ENCODE results near the gene MYH11.
A peak's percentile ranks its signal among the peaks of the same experiment; 100 is the strongest.

MYH11 gene

DNA sequence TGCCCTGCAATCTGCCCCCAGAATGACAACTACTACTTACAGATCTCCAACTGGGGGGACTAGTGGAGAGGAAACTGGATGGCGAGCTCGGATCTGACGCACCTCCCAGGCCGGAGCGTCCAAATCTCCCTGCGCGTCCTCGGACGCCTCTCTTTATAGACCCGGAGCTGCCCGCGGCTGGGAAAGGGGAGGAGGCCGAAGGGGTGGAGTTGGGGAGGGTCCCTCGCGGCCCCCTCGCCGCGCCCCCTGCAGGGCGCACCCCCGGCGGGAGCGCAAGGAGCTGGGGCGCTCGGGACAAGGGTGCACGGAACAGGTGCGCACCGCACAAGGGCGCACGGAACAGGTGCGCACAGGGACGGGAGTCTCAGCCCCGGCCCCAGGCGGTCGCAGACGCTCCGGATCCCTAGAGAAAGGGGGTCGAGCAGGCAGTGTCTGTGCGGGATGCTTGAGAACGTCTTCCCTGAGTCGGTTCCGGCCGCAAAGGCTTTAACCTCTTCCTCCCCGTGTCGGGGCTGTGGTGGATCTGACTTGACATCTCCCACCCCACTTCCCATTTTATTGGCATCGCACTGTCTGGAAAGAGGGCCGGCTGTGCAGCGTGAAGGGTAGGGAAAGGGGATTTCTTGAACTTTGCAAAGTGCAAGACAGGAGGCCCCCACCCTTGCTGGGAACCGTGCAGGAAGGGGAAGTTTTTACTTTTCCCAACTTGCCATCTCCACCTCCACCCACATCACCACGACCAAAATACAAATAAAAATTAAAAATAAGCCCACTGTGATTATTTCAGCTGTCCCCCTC is at the start of gene MYH11:
MYH11 (minus strand) TSS at position 128 of the 798 bp plus-strand sequence. CDS start 18,776 bp downstream, outside the sequence.
- no peak for DNase-seq

DNA sequence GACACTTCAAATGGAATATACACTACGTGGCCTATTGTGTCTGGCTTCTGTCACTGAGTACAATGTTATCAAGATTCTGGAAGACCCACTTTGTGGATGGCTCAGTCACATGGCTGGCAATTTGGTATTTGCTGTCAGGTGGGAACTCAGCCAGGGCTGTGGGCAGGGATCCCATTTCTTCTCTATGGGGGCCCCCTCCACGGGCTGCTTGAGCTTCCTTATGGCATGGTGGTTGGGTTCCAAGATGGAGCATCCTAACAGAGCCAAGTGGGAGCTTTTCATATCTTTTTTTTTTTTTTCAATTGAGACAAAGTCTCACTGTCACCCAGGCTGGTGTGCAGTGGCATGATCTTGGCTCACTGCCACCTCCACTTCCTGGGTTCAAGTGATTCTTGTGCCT is 49.6 kb upstream of the MYH11 start:
- no peak for DNase-seq

DNA sequence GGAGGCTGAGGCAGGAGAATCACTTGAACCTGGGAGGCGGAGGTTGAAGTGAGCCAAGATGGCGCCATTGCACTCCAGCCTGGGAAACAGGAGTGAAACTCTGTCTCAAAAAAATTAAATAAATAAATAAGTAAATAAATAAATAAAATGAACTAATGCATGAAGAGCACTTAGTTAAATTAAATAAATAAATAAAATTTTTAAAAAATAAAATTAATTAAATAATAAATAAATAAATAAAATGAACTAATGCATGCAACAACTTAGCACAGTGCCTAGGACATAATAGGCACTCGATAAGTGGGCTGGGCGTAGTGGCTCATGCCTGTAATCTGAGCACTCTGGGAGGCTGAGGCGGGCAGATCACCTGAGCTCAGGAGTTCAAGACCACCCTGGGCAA is 47.1 kb upstream of the MYH11 start:
- DNase-seq: no peak

DNA sequence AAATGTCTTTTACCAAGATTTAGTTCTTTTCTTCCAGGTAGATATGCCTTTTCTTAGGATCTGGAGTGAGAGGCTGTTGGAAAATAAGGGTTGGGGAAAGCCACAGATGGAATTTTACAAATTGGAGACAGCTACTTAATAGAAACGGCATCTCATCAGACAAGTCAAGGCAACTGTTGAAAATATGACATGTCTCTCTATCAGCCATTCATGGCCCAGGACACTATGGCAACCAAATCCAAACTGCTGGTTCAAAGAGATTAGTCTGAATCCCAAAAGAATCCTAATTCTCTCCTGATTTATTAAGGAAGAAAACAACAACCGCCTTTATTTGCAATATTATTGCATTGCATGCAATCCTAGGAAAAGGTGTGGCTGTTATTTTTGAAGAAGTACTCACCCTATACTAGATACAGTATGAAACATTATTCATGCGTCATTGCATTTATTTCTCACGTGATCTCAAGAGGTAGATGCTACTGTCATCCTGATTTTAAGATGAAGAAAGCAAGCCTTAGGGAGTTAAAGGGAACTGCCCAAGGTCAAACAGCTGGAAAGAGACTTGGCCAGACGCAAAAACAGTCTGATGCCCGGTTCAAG is 44.2 kb upstream of the MYH11 start:
- no peak for DNase-seq

DNA sequence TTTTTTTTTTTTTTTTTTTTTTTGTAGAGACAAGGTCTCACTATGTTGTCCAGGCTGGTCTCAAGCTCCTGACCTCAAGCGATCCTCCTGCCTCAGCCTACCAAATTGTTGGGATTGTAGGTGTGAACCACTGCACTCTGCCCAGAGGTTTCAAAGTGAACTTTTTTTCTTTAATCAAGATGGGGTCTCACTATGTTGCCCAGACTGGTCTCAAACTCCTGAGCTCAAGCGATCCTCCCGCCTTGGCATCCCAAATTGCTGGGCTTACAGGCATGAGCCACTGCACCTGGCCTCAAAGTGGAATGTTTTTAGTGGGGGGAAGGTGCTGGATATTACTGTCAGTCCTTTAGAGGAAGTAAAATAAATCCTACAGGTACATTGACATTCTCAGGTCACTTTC is 43.5 kb upstream of the MYH11 start:
- no peak for DNase-seq

DNA sequence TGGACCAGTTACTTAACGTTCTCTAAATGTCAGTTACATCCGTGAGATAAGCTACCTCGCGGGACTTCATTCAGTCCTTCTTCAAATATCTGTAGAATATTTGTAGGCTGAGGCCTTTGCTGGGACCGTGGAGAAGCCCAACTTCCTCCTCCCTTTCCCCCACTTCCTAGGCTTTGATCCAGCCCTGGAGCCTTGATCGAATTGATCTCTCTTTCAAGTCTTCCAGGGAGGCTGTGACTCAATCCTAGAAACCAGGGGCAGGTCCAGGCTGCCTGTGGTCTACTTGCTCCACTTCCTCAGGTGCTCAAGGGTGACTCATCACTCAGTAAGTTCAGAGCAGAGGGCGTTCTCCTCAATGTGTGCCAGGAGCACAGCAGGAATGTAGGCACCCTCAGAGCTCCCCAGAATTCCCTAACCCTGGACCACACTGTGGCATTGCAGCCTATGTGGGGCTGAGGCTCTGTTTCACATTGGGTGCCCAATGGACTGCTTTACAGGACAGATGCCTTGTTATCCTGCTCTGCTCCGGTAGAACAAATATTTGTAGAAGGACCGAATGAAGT is 42.8 kb upstream of the MYH11 start:
- peak; percentile 17 for DNase-seq

DNA sequence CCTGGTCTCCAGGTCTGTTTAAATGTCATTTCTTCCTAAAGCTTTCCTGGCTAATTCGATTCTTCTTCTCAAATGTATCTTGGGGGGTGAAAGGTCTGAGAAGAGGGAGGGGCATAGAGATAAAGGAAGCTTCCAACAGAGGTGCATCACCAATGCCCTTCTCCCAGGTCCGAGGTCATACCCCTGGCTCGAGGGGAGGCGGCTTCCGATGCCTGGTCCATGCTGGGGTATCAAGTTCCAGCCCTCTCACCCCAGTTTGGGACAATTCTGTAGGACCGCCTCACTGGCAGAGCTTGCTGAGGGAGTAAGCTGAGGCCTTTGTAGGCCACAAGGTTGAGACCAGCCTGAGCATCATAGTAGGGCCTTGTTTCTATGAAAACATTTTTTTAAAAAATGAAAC is 41.8 kb upstream of the MYH11 start:
- DNase-seq: no peak

DNA sequence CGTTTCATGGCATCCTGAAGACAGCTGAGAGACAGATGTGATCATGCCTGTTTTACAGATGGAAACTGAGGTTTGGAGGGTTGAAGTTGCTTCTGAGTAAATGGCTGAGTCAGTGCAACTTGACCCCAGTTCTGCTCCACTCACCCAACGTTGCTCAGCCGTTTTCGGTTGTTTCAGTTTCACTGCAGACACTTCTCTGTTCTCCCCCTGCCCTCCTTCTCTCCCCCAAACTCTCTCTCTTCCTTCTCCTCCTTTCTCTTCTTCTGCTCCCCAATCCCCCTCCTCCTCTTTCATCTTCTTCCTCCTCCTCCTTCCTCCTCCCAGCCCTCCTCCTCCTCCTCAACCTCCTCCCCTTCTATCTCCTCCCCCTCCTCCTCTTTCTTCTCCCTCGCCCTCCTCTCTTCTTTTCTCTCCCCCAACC is 41.0 kb upstream of the MYH11 start:
- DNase-seq: peak; percentile 4

DNA sequence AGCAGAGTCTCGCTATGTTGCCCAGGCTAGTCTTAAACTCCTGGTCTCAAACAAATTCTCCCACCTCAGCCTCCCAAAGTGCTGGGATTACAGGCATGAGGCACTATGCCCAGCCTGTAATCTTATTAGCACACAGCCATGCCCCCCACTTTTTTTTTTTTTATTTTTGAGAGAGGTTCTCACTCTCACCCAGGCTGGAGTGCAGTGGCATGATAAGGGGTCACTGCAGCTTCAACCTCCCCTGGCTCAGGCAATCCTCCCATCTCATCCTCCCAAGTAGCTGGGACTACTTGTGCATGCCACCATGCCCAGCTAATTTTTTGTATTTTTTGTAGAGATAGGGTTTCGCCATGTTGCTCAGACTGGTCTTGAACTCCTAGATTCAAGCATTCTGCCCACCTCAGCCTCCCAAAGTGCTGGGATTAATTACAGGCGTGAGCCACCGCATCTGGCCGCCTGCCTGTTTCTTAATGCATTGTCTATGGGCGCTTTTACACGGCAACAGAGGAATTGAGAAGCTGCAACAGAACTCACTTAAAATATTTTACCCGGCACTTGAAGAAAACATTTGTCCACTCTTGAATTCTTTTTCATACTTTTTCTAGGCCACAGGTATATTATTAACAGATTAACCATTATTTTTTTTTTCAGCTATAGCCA is 40.4 kb upstream of the MYH11 start:
- no peak for DNase-seq

DNA sequence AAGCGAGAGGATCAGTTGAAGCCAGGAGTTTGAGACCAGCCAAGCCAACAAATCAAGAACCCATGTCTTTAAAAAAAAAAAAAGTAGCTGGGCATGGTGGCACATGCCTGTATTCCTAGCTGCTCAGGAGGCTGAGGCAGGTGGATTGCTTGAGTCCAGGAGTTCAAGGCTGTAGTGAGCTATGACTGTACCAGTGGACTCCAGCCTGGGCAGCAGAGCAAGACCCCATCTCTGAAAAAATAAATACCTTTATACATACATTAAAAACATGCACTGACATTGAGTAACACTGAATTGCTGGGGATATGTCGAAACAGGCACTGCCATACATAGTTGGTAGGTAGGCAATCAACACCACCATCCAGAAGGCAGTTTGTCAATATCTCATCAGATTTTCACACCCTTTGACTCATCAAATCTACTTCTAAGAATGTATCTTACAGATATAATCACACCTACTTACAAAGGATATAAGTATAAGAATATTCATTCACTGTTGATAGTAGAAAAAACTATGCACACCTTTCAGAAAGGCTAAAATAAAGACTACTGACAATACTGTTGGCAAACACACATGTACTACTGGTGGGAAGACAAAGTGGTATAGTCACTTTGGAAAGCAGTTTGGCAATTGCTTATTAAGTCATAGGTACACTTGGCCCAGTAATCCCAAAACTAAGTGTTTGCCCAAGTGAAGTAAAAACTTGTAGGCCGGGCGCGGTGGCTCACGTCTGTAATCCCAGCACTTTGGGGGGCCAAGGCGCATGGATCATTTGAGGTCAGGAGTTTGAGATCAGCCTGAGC is 37.9 kb upstream of the MYH11 start:
- DNase-seq: no peak

DNA sequence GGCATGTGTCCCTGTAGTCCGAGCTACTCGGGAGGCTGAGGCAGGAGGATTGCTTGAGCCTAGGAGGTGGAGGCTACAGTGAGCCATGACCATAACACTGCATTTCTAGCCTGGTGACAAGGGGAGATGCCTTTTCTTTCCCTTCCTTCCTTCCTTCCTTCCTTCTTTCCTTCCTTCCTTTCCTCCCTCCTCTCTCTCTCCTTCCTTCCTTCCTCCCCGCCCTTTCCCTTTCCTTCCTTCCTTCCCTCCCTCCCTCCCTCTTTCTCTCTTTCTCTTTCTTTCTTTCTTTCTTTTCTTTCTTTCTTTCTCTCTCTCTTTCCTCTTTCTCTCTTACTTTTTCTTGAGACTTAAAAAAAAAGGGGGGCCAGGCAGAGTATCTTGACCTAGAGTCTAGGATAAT is 34.7 kb upstream of the MYH11 start:
- DNase-seq: no peak

DNA sequence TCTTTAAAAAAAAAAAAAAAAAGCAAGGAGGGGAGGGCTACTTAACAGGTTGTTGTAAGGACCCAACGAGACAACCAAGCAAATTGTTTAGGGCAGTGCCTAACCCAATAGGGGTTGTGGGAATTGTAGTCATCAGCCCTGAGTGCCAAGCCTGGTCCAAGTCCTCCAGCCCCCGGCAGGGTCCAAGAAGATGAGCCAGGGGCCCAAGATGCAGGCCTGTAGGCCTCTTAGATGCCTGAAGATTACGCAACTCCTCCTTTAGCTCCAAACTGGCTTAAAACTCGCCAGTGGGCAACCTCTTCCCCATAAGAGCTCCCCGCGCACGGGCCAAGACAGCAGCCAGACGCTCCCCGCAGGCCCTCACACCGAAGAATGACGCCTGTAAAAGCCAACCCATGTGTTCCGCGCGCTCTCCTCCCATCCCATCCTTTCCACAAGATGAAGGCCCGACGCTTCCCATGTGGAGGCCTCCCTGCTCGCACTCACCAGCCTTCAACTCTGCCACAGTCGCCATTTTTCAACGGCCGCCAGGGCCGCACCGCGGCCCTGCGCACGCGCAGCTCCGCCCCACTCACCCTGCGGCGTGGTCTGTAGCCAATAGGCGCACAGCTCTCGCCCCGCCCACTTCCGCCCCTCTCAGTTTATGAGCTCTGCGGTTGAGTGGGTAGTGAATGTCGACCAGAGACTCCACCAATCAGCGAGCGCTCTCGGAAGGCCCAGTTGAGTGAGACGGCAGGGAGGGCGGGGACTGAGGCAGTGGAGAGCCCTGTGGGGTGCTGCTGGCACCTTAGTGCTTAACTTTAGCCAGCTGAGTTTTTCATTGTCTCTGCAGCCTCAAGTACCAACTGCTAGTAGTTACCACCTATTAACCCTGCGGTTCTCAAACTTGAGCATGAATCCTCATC is 31.5 kb upstream of the MYH11 start, which contains the start of gene CEP20:
CEP20 (minus strand) TSS at position 532 of the 905 bp plus-strand sequence; CDS start at position 514, 18 bp downstream.
- DNase-seq: peak; percentile 100

DNA sequence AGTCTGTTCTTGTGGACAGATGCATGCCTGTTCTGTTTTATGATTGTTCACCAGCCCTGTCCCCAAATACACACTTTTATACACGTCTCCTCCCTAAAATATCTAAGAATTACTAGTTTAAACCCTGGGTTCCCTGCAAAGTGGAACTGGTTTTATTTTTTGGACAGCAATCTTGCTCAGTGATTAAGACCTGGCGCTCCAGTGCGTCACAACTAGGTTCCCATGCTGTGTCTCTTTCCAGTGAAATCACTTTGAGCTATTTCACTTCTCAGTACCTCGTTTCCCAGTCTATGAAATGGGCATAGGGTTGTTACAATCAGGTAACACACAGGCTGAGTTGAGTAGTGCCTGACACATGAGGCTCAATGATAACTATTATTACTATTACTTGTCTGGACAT is 30.5 kb upstream of the MYH11 start:
- no peak for DNase-seq

DNA sequence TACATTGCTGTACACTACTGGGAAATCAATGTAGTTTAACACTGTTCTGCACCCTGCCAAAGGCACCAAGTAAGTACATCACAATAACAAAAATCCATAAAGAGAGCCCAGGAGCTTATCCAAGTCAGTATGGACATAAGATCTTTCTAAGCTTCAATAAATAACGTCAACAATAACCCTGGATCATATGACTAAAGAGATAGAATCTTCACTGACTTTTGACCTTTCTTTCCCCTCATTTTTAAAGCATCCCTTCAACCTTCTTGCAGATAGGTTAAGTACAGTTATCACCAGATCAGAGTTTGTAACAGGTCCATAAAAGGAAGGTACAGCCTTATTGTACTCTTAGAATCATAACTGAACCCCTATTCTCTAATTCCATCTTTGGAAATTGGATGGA is 29.2 kb upstream of the MYH11 start:
- DNase-seq: no peak

DNA sequence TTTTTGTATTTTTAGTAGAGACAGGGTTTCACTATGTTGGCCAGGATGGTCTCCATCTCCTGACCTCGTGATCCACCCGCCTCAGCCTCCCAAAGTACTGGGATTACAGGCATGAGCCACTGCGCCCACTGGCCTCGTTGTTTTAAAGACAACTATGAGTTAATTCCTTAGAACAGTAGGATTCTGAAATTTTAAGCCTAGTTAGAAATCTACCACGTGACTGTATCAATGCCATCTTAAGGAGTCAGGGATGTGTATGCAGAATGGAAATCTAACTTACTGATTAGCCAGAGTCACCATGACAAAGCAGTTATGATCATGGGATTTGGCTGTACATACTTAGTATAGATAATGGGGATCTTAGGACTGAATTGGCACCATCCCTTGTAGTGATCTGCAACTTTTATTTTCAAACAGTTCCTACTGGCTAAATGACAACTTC is 28.8 kb upstream of the MYH11 start:
- DNase-seq: no peak

DNA sequence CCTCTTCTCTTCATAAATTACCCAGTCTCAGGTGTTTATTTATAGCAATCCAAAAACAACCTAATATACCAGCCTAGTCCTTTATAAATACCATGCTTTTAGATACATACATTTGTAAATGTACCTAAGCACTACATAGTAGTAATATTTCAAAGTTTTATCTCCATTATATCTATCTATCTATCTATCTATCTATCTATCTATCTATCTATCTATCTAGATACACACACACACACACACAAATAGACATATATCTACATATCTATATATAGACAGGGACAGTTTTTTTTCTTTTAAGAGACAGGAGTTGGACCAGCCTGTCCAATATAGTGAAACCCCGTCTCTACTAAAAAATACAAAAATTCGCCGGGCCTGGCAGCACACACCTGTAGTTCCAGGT is 25.7 kb upstream of the MYH11 start:
- no peak for DNase-seq

DNA sequence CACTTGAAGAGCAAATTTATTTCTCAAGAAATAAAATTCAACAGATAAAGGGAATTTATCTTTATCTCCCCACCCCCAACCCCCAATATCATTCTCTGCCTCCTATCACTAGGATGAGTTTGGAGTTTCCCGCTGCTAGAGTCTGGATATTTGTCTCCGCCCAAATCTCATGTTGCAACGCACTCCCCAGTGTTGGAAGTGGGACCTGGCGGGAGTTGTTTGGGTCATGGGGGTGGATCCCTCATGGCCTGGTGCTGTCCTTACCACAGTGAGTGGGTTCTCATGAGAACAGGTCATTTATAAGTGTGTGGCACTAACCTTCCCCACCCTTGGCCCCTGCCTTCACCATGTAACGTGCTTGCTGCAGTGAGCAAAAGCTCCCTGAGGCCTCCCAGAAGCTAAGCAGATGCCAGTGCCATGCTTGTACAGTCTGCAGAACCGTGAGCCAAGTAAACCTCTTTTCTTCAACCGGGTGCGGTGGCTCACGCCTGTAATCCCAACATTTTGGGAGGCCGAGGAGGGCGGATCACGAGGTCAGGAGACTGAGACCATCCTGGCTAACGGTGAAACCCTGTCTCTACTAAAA is 25.1 kb upstream of the MYH11 start:
- DNase-seq: no peak

DNA sequence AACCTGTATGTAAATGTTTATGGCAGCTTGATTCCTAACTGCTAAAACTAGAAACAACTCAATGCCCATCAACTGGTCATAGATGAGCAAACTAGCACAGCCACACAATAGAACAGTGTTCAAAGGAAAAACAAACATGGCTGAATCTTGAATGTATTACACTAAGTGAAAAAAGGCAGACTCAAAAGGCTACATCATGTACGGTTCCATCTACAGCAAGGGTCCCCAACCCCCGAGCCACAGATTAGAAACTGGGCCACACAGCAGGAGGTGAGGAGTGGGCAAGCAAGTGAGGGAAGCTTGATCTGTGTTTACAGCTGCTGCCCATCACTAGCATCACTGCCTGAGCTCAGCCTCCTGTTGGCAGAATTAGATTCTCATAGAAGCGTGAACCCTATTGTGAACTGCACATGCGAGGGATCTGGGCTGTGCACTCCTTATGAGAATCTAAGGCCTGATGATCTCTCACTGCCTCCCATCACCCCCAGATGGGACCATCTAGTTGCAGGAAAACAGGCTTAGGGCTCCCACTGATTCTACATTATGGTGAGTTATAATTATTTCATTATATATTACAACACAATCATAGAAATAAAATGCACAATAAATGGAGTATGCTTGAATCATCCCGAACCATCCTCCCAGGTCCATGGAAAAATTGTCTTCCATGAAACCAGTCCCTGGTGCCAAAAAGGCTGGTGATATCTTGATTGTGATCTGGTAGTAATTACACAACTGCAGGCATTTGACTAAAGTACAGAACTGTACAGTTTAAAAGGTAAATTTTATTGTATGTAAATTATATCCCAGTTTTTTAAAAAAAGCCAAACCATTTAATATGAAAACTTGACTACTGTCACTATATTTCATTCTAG is 23.8 kb upstream of the MYH11 start:
- DNase-seq: no peak

DNA sequence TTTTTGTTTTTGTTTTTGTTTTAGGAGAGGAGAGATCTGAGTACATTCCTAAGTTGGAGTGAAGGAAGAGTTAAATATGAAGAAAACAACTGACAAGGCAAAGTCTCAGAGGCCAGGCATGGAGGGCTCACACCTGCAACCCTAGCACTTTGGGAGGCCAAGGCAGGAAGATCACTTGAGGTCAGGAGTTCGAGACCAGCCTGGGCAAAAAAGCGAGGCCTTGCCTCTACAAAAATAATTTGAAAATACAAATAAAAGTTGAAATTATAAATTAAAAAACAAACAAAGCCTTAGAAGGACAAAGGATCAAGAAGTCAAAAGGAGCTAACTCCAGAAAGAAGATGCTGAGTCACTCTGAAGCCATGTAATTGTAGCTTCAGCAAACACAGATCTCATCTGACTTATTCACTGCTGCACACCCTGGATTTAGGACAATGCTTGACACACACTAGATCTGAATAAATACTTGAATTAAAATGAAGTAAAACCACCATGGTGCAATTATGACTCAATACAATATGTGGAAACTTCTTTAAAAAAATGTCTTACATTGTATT is 22.5 kb upstream of the MYH11 start:
- peak; percentile 39 for DNase-seq

DNA sequence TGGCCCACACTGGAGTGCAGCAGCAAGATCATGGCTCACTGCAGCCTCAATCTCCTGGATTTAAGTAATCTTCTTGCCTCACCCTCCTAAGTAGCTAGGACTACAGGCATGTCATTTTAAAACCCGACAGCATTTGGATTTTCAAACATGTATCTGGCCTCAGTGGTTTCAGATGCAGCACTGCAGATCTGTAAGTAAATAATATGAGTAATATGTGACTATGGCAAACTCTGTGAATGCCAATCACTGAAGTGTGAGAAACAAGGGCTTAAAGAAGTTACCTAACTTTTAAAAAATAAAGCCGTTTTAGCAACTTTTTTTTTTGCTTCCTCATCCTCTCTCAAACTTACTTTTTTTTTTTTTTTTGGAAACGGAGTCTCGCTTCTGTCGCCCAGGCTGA is 19.7 kb upstream of the MYH11 start:
- DNase-seq: no peak

All from amniotic stem cell (primary cell).